Measurements from ENCODE around the gene CMTM4. TPM values are rescaled to one million over a fixed set of nuclear protein-coding genes. Genes with fewer than 3 reads are reported as not detected.

The CMTM4 gene
- total RNA-seq, 1 experiment from 2014 or later: 77.8 TPM

DNA sequence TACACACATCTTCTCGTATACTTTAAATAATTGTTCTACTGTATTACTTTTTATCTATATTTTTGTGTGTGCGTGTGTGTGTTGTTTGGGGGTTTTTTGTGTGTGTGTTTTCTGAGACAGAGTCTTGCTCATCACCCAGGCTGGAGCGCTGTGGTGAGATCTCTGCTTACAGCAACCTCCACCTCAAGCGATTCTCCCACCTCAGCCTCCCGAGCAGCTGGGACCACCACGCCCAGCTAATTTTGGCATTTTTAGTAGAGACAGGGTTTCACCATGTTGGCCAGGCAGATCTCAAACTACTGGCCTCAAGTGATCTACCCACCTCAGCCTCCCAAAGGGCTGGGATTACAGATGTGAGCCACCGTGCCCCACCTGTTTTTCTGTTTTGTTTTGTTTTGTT is 1.5 kb upstream of the CMTM4 start:
- no peaks in the 10 kb centered on the region; the same call in 1 of the 2 replicates for H4K20me1 ChIP-seq (ENCODE audit: insufficient read depth)
- H3K4me2 ChIP-seq (ENCODE audit: low read length): no peak overlapping the region
- H3K9me2 ChIP-seq (ENCODE audit: insufficient read depth): no peaks in the 10 kb centered on the region
- ATAC-seq: no peak
- no peak overlapping the region for H3K27ac ChIP-seq (ENCODE audit: low read depth, low read length)
- TF ChIP-seq ELF1 (IDR thresholded peaks at IDR 0.05; ENCODE audit: borderline replicate concordance, low read depth): no peak
- no peak for TF ChIP-seq SIN3A (IDR thresholded peaks at IDR 0.05; ENCODE audit: low read depth)
- no peak for TF ChIP-seq FOSL1 (IDR thresholded peaks at IDR 0.05; ENCODE audit: low read depth)
- TF ChIP-seq, protein P1, sequence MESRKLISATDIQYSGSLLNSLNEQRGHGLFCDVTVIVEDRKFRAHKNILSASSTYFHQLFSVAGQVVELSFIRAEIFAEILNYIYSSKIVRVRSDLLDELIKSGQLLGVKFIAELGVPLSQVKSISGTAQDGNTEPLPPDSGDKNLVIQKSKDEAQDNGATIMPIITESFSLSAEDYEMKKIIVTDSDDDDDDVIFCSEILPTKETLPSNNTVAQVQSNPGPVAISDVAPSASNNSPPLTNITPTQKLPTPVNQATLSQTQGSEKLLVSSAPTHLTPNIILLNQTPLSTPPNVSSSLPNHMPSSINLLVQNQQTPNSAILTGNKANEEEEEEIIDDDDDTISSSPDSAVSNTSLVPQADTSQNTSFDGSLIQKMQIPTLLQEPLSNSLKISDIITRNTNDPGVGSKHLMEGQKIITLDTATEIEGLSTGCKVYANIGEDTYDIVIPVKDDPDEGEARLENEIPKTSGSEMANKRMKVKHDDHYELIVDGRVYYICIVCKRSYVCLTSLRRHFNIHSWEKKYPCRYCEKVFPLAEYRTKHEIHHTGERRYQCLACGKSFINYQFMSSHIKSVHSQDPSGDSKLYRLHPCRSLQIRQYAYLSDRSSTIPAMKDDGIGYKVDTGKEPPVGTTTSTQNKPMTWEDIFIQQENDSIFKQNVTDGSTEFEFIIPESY (IDR thresholded peaks at IDR 0.05; ENCODE audit: extremely low read depth, insufficient replicate concordance, low read length): no peak
- TF ChIP-seq SRF (IDR thresholded peaks at IDR 0.05; ENCODE audit: low read depth): no peak
- TF ChIP-seq, protein P2, sequence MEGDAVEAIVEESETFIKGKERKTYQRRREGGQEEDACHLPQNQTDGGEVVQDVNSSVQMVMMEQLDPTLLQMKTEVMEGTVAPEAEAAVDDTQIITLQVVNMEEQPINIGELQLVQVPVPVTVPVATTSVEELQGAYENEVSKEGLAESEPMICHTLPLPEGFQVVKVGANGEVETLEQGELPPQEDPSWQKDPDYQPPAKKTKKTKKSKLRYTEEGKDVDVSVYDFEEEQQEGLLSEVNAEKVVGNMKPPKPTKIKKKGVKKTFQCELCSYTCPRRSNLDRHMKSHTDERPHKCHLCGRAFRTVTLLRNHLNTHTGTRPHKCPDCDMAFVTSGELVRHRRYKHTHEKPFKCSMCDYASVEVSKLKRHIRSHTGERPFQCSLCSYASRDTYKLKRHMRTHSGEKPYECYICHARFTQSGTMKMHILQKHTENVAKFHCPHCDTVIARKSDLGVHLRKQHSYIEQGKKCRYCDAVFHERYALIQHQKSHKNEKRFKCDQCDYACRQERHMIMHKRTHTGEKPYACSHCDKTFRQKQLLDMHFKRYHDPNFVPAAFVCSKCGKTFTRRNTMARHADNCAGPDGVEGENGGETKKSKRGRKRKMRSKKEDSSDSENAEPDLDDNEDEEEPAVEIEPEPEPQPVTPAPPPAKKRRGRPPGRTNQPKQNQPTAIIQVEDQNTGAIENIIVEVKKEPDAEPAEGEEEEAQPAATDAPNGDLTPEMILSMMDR (IDR thresholded peaks at IDR 0.05 in 2 of 3, conservative IDR thresholded peaks at IDR 0.05 in 1 of 3; ENCODE audit: borderline replicate concordance in 1 of 3, insufficient read depth in 1 of 3, low read depth in 2 of 3, low read length in 2 of 3): no peak
- TF ChIP-seq RAD21 (IDR thresholded peaks at IDR 0.05; ENCODE audit: low read depth): no peak
- TF ChIP-seq POLR2A (IDR thresholded peaks at IDR 0.05; ENCODE audit: borderline replicate concordance, extremely low read depth, insufficient read depth, insufficient read length): no peak
- TF ChIP-seq, protein P3, sequence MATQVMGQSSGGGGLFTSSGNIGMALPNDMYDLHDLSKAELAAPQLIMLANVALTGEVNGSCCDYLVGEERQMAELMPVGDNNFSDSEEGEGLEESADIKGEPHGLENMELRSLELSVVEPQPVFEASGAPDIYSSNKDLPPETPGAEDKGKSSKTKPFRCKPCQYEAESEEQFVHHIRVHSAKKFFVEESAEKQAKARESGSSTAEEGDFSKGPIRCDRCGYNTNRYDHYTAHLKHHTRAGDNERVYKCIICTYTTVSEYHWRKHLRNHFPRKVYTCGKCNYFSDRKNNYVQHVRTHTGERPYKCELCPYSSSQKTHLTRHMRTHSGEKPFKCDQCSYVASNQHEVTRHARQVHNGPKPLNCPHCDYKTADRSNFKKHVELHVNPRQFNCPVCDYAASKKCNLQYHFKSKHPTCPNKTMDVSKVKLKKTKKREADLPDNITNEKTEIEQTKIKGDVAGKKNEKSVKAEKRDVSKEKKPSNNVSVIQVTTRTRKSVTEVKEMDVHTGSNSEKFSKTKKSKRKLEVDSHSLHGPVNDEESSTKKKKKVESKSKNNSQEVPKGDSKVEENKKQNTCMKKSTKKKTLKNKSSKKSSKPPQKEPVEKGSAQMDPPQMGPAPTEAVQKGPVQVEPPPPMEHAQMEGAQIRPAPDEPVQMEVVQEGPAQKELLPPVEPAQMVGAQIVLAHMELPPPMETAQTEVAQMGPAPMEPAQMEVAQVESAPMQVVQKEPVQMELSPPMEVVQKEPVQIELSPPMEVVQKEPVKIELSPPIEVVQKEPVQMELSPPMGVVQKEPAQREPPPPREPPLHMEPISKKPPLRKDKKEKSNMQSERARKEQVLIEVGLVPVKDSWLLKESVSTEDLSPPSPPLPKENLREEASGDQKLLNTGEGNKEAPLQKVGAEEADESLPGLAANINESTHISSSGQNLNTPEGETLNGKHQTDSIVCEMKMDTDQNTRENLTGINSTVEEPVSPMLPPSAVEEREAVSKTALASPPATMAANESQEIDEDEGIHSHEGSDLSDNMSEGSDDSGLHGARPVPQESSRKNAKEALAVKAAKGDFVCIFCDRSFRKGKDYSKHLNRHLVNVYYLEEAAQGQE (IDR thresholded peaks at IDR 0.05; ENCODE audit: low read depth): no peak
- no peak for TF ChIP-seq TCF7L2 (IDR thresholded peaks at IDR 0.05; ENCODE audit: borderline replicate concordance, extremely low read depth, insufficient read depth, insufficient read length)
- no peak for TF ChIP-seq EZH2 (IDR thresholded peaks at IDR 0.05)
- TF ChIP-seq, protein P4, sequence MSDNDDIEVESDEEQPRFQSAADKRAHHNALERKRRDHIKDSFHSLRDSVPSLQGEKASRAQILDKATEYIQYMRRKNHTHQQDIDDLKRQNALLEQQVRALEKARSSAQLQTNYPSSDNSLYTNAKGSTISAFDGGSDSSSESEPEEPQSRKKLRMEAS (IDR thresholded peaks at IDR 0.05): no peak
- no peak for TF ChIP-seq EZH2phosphoT487 (IDR thresholded peaks at IDR 0.05; ENCODE audit: borderline replicate concordance)
- no peak for TF ChIP-seq JUND (IDR thresholded peaks at IDR 0.05)
- no peak for TF ChIP-seq CBX3 (IDR thresholded peaks at IDR 0.05; ENCODE audit: low read depth)
- no peak for TF ChIP-seq SP1 (IDR thresholded peaks at IDR 0.05; ENCODE audit: low read depth)
- H3K36me3 ChIP-seq (ENCODE audit: control insufficient read depth in 1 of 2, insufficient read depth in 2 of 2, low read length in 2 of 2): no peaks in the 10 kb centered on the region
- ChIA-PET CTCF (interaction anchor here (1.4 kb wide), 1 partner anchor 47 kb away, joined by 3 read pairs; no protein-coding TSS in a partner anchor), POLR2A (no interaction called here), RAD21 (ENCODE audit: low non-redundant PET in 1 of 2, low total read pairs in 2 of 2, uncharacterized antibody in 2 of 2, unreplicated experiment in 2 of 2) (no interaction called here)
- H3K4me3 ChIP-seq (replicated peaks in 1 of 2; ENCODE audit: low read depth in 1 of 2, low read length in 2 of 2): no peak overlapping the region
- no TSS peak for BruUV-seq (replicated peaks)
- no peaks in the 10 kb centered on the region for H3K27me3 ChIP-seq (ENCODE audit: insufficient read depth, low read length)
- peaks cover 6 to 20% of the 10 kb centered on the region in 2 experiments; a peak in 3 of 4 replicates for H3K4me1 ChIP-seq (ENCODE audit: control insufficient read depth in 1 of 2, insufficient read depth in 2 of 2, low read length in 2 of 2)
- H3K9ac ChIP-seq (ENCODE audit: low read length): no peak overlapping the region
- H3K79me2 ChIP-seq (ENCODE audit: insufficient read depth, low read length): peaks cover 31% of the 10 kb centered on the region
- intact Hi-C loops (cut with micrococcal nuclease): no loop called here
- no peak overlapping the region for H2AFZ ChIP-seq (ENCODE audit: low read depth, low read length, poor library complexity, severe bottlenecking)
- no peaks in the 10 kb centered on the region for H3K9me3 ChIP-seq (ENCODE audit: control insufficient read depth in 1 of 2, insufficient read depth in 1 of 2, low read depth in 1 of 2, low read length in 2 of 2)
- no peak for DNase-seq (ENCODE audit: low read depth, low spot score)

Measured in HCT116 (cell line).